ENCODE measurements around the gene ALPP.

DNA sequence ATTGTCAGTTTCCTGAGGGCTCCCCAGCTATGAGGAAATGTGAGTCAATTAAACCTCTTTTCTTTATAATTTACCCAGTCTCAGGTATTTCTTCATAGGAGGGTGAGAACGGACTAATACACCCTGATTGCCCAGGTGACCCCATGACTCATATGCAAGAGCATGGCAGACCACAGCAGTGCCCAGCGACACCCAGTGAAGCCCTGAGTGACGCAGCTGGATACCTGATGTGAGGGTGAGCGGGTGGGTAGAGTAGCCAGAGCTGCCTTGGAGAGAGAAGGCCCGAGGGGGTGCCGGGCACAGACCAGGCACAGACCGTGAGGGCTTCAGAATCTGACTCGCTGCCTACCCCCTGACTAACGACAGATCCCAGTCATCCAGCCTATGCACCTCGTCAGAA lies 43.5 kb downstream of the ALPP start:
- TF ChIP-seq, protein P1, sequence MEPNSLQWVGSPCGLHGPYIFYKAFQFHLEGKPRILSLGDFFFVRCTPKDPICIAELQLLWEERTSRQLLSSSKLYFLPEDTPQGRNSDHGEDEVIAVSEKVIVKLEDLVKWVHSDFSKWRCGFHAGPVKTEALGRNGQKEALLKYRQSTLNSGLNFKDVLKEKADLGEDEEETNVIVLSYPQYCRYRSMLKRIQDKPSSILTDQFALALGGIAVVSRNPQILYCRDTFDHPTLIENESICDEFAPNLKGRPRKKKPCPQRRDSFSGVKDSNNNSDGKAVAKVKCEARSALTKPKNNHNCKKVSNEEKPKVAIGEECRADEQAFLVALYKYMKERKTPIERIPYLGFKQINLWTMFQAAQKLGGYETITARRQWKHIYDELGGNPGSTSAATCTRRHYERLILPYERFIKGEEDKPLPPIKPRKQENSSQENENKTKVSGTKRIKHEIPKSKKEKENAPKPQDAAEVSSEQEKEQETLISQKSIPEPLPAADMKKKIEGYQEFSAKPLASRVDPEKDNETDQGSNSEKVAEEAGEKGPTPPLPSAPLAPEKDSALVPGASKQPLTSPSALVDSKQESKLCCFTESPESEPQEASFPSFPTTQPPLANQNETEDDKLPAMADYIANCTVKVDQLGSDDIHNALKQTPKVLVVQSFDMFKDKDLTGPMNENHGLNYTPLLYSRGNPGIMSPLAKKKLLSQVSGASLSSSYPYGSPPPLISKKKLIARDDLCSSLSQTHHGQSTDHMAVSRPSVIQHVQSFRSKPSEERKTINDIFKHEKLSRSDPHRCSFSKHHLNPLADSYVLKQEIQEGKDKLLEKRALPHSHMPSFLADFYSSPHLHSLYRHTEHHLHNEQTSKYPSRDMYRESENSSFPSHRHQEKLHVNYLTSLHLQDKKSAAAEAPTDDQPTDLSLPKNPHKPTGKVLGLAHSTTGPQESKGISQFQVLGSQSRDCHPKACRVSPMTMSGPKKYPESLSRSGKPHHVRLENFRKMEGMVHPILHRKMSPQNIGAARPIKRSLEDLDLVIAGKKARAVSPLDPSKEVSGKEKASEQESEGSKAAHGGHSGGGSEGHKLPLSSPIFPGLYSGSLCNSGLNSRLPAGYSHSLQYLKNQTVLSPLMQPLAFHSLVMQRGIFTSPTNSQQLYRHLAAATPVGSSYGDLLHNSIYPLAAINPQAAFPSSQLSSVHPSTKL (CRISPR knock-in tag; IDR thresholded peaks at IDR 0.05), result no peak
- TF ChIP-seq ZFP37 (CRISPR knock-in tag; IDR thresholded peaks at IDR 0.05; ENCODE audit: borderline replicate concordance), result no peak
- TF ChIP-seq, protein P2, sequence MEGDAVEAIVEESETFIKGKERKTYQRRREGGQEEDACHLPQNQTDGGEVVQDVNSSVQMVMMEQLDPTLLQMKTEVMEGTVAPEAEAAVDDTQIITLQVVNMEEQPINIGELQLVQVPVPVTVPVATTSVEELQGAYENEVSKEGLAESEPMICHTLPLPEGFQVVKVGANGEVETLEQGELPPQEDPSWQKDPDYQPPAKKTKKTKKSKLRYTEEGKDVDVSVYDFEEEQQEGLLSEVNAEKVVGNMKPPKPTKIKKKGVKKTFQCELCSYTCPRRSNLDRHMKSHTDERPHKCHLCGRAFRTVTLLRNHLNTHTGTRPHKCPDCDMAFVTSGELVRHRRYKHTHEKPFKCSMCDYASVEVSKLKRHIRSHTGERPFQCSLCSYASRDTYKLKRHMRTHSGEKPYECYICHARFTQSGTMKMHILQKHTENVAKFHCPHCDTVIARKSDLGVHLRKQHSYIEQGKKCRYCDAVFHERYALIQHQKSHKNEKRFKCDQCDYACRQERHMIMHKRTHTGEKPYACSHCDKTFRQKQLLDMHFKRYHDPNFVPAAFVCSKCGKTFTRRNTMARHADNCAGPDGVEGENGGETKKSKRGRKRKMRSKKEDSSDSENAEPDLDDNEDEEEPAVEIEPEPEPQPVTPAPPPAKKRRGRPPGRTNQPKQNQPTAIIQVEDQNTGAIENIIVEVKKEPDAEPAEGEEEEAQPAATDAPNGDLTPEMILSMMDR (CRISPR knock-in tag; IDR thresholded peaks at IDR 0.05), result no peak
- TF ChIP-seq, protein P3, sequence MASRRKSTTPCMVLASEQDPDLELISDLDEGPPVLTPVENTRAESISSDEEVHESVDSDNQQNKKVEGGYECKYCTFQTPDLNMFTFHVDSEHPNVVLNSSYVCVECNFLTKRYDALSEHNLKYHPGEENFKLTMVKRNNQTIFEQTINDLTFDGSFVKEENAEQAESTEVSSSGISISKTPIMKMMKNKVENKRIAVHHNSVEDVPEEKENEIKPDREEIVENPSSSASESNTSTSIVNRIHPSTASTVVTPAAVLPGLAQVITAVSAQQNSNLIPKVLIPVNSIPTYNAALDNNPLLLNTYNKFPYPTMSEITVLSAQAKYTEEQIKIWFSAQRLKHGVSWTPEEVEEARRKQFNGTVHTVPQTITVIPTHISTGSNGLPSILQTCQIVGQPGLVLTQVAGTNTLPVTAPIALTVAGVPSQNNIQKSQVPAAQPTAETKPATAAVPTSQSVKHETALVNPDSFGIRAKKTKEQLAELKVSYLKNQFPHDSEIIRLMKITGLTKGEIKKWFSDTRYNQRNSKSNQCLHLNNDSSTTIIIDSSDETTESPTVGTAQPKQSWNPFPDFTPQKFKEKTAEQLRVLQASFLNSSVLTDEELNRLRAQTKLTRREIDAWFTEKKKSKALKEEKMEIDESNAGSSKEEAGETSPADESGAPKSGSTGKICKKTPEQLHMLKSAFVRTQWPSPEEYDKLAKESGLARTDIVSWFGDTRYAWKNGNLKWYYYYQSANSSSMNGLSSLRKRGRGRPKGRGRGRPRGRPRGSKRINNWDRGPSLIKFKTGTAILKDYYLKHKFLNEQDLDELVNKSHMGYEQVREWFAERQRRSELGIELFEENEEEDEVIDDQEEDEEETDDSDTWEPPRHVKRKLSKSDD (CRISPR knock-in tag; IDR thresholded peaks at IDR 0.05; ENCODE audit: low read depth), result no peak
- no peak for TF ChIP-seq JUNB (CRISPR knock-in tag; IDR thresholded peaks at IDR 0.05; ENCODE audit: borderline replicate concordance)
- no peak for TF ChIP-seq RAD21 (CRISPR knock-in tag; IDR thresholded peaks at IDR 0.05)
- TF ChIP-seq ZBTB7A (CRISPR knock-in tag; IDR thresholded peaks at IDR 0.05), result no peak
- TF ChIP-seq SIX1 (CRISPR knock-in tag; IDR thresholded peaks at IDR 0.05; ENCODE audit: borderline replicate concordance), result no peak
- no peak for TF ChIP-seq KDM3A (CRISPR knock-in tag; IDR thresholded peaks at IDR 0.05; ENCODE audit: low read depth)
- no peak for TF ChIP-seq ZFP36 (IDR thresholded peaks at IDR 0.05; ENCODE audit: borderline replicate concordance, low read depth, low read length, partially characterized antibody)
- TF ChIP-seq NR2C2 (CRISPR knock-in tag; IDR thresholded peaks at IDR 0.05; ENCODE audit: borderline replicate concordance), result no peak
- TF ChIP-seq REST (IDR thresholded peaks at IDR 0.05; ENCODE audit: borderline replicate concordance in 1 of 2, low read depth in 1 of 2, low read length in 2 of 2), result no peak
- no peak for TF ChIP-seq ZBTB2 (CRISPR knock-in tag; IDR thresholded peaks at IDR 0.05; ENCODE audit: low read depth)
